GM23248 (cell line): ENCODE data around the gene DGKH. TPM values are rescaled to one million over a fixed set of nuclear protein-coding genes. Genes with fewer than 3 reads are reported as not detected.
"Not testable (repeated sequence)": the region's sequence is repeated elsewhere in the genome, so short reads cannot be mapped to it uniquely, and the experiment has no call there.

Experiments used
- DNase-seq: peaks from one replicate; pipeline ENCODE4 v3.0.0-alpha.2; 2015
- H2AFZ ChIP-seq: fragments of 200-600 bp; sonication (generic); 2 replicates; pipeline ENCODE4 v1.6.1; 2016; ENCODE audit warnings: antibody characterized with exemption
- H3F3A ChIP-seq: fragments of 200-600 bp; sonication (generic); 2 replicates; pipeline ENCODE4 v1.6.1; 2016; ENCODE audit warnings: mild to moderate bottlenecking, antibody characterized with exemption, mixed run types; ENCODE audit not compliant: insufficient read depth
- H3K27ac ChIP-seq: fragments of 200-600 bp; sonication (generic); 2 replicates; pipeline ENCODE4 v1.5.1; 2016; ENCODE audit warnings: mild to moderate bottlenecking
- H3K27me3 ChIP-seq: fragments of 200-600 bp; sonication (generic); replicated peaks from 2 replicates; pipeline ENCODE4 v1.6.1; 2016; ENCODE audit warnings: mild to moderate bottlenecking; ENCODE audit not compliant: insufficient read depth
- H3K36me3 ChIP-seq: fragments of 200-600 bp; sonication (generic); 2 replicates; pipeline ENCODE4 v1.6.1; 2016; ENCODE audit warnings: low read depth, mild to moderate bottlenecking
- H3K4me1 ChIP-seq: fragments of 200-600 bp; sonication (generic); 2 replicates; pipeline ENCODE4 v1.6.1; 2016; ENCODE audit warnings: mild to moderate bottlenecking; ENCODE audit not compliant: insufficient read depth
- H3K4me2 ChIP-seq: fragments of 200-600 bp; sonication (generic); one replicate; pipeline ENCODE4 v1.6.1; 2016; ENCODE audit warnings: mild to moderate bottlenecking; ENCODE audit not compliant: unreplicated experiment
- H3K4me3 ChIP-seq: fragments of 200-600 bp; sonication (generic); 2 replicates; pipeline ENCODE4 v1.5.1; 2016; ENCODE audit warnings: mild to moderate bottlenecking
- H3K79me2 ChIP-seq: fragments of 200-600 bp; sonication (generic); 2 replicates; pipeline ENCODE4 v1.6.1; 2016; ENCODE audit warnings: mild to moderate bottlenecking; ENCODE audit not compliant: insufficient read depth
- H3K9ac ChIP-seq: fragments of 200-600 bp; sonication (generic); 2 replicates; pipeline ENCODE4 v1.6.1; 2016; ENCODE audit warnings: mild to moderate bottlenecking
- H3K9me2 ChIP-seq: fragments of 200-600 bp; sonication (generic); 2 replicates; pipeline ENCODE4 v1.6.1; 2016; ENCODE audit warnings: mixed run types, mild to moderate bottlenecking, moderate library complexity; ENCODE audit not compliant: insufficient read depth
- H3K9me3 ChIP-seq: fragments of 200-600 bp; sonication (generic); one replicate; pipeline ENCODE4 v1.6.1; 2017; ENCODE audit warnings: low read depth
- H4K20me1 ChIP-seq: fragments of 200-600 bp; sonication (generic); 2 replicates; pipeline ENCODE4 v1.6.0; 2016; ENCODE audit not compliant: insufficient read depth
- EZH2 ChIP-seq: fragments of 200-600 bp; sonication (generic); IDR thresholded peaks from 2 replicates; pipeline ENCODE4 v1.6.1; 2018; ENCODE audit warnings: antibody characterized with exemption, mild to moderate bottlenecking; ENCODE audit not compliant: insufficient read depth, poor library complexity, severe bottlenecking
- EZH2phosphoT487 ChIP-seq: fragments of 200-600 bp; sonication (generic); IDR thresholded peaks from 2 replicates; pipeline ENCODE4 v1.6.1; 2018; ENCODE audit warnings: antibody characterized with exemption, moderate library complexity, mild to moderate bottlenecking, low read depth; ENCODE audit not compliant: insufficient read depth
- WGBS, 2 experiments: methylation state at CpG; one replicate each; pipeline ENCODE4 v1.1.6; 2015 to 2017; ENCODE audit warnings: low lambda C conversion rate in 2 of 2, low coverage in 1 of 2; ENCODE audit errors: missing lambda C conversion rate in 2 of 2; 5-methylcytosine and 5-hydroxymethylcytosine counted together
- in situ Hi-C: fragments of 300-500 bp; cut with MboI; formaldehyde crosslinking; loops from 2 replicates; pipeline ENCODE4 v1.15.0; 2020
- polyA plus RNA-seq: library from polyadenylated mRNA; unstranded; fragments of >200 nt; fragmentation: Nextera tagmentation; extraction: Ambion mirVana; gene quantifications from 2 replicates; pipeline ENCODE4 v1.2.1, GENCODE V29; 2016
- total RNA-seq: library from RNA; depleted of rRNA; stranded (reverse); fragments of >200 nt; shearing (Covaris generic); gene quantifications from 2 replicates; pipeline ENCODE4 v1.2.3, GENCODE V29; 2014

DGKH gene
- total and polyA plus RNA-seq, 2 experiments from 2014 or later, result 1.4 to 7.1 TPM

DNA sequence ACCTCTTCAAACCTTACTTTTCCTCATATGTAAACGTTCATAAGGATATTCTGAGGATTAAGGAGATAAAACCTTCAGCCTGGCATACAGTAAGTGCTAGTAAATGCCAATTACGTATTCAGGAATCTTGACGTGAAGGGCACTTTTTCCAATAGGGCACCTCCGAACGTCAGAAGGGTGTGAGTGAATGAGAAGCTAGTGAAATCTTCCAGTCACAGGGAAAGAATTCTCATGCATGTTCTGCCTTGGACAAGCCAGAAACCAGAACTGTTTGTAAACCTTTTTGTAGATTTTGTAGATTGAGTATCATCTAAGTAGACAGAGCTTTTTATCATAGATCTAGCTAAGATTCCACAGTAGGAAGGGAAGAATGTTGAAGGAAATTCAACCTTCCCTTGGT, 16.5 kb downstream of the DGKH start:
- Histone ChIP-seq H3K9ac (no peak overlapping the region), H3F3A (peaks cover 22% of the 10 kb centered on the region; the same call in 1 of the 2 replicates), H3K4me2 (peak overlapping the region; percentile 8), H3K27ac (peak overlapping the region; percentile 12; the same call in 1 of the 2 replicates), H3K4me1 (peaks cover 35% of the 10 kb centered on the region), H3K79me2 (peaks cover 44% of the 10 kb centered on the region), H3K9me3 (no peaks in the 10 kb centered on the region), H3K9me2 (no peaks in the 10 kb centered on the region), H3K27me3 (no peaks in the 10 kb centered on the region), H3K4me3 (no peak overlapping the region), H4K20me1 (no peaks in the 10 kb centered on the region), H3K36me3 (no peaks in the 10 kb centered on the region), H2AFZ (no peak overlapping the region)
- TF ChIP-seq EZH2phosphoT487 (no peak), EZH2 (no peak)
- WGBS, 2 experiments, result 73 to 75% methylated on average over 5 of the region's 5 CpGs
- in situ Hi-C loops, result no loop called here
- DNase-seq, result no peak

DNA sequence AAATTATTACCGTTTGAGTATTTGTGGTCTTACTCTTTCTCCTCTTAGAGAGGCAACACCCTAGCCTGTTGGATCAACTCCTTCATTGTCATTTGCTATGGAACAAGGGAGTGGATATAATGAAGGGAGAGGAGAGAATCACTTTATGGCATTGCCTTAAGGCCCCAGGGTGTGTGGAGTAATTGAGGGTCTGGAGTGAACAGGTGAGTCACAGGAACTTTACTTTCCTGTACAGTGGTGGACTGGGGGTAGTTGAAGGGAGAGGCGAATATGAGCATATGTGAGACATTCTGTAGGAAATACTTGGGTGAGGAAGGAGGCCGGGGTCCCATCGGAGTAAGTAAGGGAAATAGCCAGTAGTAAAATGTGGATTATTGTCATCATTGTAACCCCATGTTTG, 17.0 kb downstream of the DGKH start:
- Histone ChIP-seq H3K79me2 (peaks cover 40% of the 10 kb centered on the region), H3K27ac (peak overlapping the region; percentile 12; the same call in 1 of the 2 replicates), H3K36me3 (no peaks in the 10 kb centered on the region), H3F3A (peaks cover 22% of the 10 kb centered on the region; the same call in 1 of the 2 replicates), H4K20me1 (no peaks in the 10 kb centered on the region), H2AFZ (no peak overlapping the region), H3K4me1 (peaks cover 35% of the 10 kb centered on the region), H3K9ac (no peak overlapping the region), H3K9me2 (no peaks in the 10 kb centered on the region), H3K9me3 (no peaks in the 10 kb centered on the region), H3K4me3 (no peak overlapping the region), H3K27me3 (no peaks in the 10 kb centered on the region), H3K4me2 (peak overlapping the region; percentile 16)
- DNase-seq, result no peak
- TF ChIP-seq EZH2 (no peak), EZH2phosphoT487 (no peak)
- in situ Hi-C loops, result no loop called here
- WGBS, 2 experiments, result 94 to 99% methylated on average over 4 of the region's 4 CpGs

- no peaks in the 10 kb centered on the region for H3K27me3 ChIP-seq
- DNase-seq, result peak; percentile 90
- in situ Hi-C loops, result no loop called here
- peaks cover 22% of the 10 kb centered on the region; the same call in 1 of the 2 replicates for H3F3A ChIP-seq
- no peaks in the 10 kb centered on the region for H3K9me3 ChIP-seq
- no peaks in the 10 kb centered on the region for H3K9me2 ChIP-seq
- H3K36me3 ChIP-seq, result no peaks in the 10 kb centered on the region
- TF ChIP-seq EZH2phosphoT487, result no peak
- TF ChIP-seq EZH2, result no peak
- H2AFZ ChIP-seq, result no peak overlapping the region
- H3K9ac ChIP-seq, result peak overlapping the region; percentile 33; the same call in 1 of the 2 replicates
- H3K4me3 ChIP-seq, result no peak overlapping the region
- 13 to 19% methylated on average over 5 of the region's 5 CpGs for WGBS, 2 experiments
- no peaks in the 10 kb centered on the region for H4K20me1 ChIP-seq
- H3K4me2 ChIP-seq, result peak overlapping the region; percentile 23
- peaks cover 29% of the 10 kb centered on the region for H3K79me2 ChIP-seq
- H3K27ac ChIP-seq, result peak overlapping the region; percentile 70
- H3K4me1 ChIP-seq, result peaks cover 35% of the 10 kb centered on the region
Observed at GRCh38 chr13:42066542-42066941, 18.1 kb downstream of the DGKH start.

- no peaks in the 10 kb centered on the region for H3K9me3 ChIP-seq
- DNase-seq, result no peak
- TF ChIP-seq EZH2phosphoT487 (no peak), EZH2 (no peak)
- in situ Hi-C loops, result no loop called here
- H3K36me3 ChIP-seq, result no peaks in the 10 kb centered on the region
- no peaks in the 10 kb centered on the region for H3K27me3 ChIP-seq
- H3K79me2 ChIP-seq, result peaks cover 15% of the 10 kb centered on the region
- no peak overlapping the region for H3K27ac ChIP-seq
- peaks cover 22% of the 10 kb centered on the region; the same call in 1 of the 2 replicates for H3F3A ChIP-seq
- no peak overlapping the region for H3K4me3 ChIP-seq
- no peak overlapping the region for H3K9ac ChIP-seq
- H2AFZ ChIP-seq, result no peak overlapping the region
- H3K4me1 ChIP-seq, result peaks cover 35% of the 10 kb centered on the region
- H3K4me2 ChIP-seq, result no peak overlapping the region
- no peaks in the 10 kb centered on the region for H4K20me1 ChIP-seq
- no peaks in the 10 kb centered on the region for H3K9me2 ChIP-seq
- 57 to 65% methylated on average over 3 of the region's 3 CpGs for WGBS, 2 experiments
Observed at GRCh38 chr13:42068886-42069285, 20.4 kb downstream of the DGKH start.

- in situ Hi-C loops, H2AFZ ChIP-seq, H3K27ac ChIP-seq, DNase-seq, H3K9me3 ChIP-seq, H3K36me3 ChIP-seq, H4K20me1 ChIP-seq, H3K4me2 ChIP-seq, H3K27me3 ChIP-seq, H3K9me2 ChIP-seq, H3K4me3 ChIP-seq, H3K9ac ChIP-seq: not testable (repeated sequence)
- Histone ChIP-seq H3K79me2 (peaks cover 26% of the 10 kb centered on the region), H3F3A (peaks cover 13% of the 10 kb centered on the region; the same call in 1 of the 2 replicates), H3K4me1 (peaks cover 19% of the 10 kb centered on the region)
- 92 to 95% methylated on average over 2 of the region's 2 CpGs for WGBS, 2 experiments
Observed at GRCh38 chr13:42070599-42070998, 22.2 kb downstream of the DGKH start.

GRCh38 chr13:42071179-42071578, 22.7 kb downstream of the DGKH start:
- DNase-seq, H3K4me2 ChIP-seq, H3K27me3 ChIP-seq, H4K20me1 ChIP-seq, H3K9ac ChIP-seq, H3K36me3 ChIP-seq, H3K9me3 ChIP-seq, H3K27ac ChIP-seq, H3K9me2 ChIP-seq, H3K4me3 ChIP-seq, H2AFZ ChIP-seq, in situ Hi-C loops: not testable (repeated sequence)
- peaks cover 10% of the 10 kb centered on the region; the same call in 1 of the 2 replicates for H3F3A ChIP-seq
- peaks cover 26% of the 10 kb centered on the region for H3K79me2 ChIP-seq
- WGBS, 2 experiments, result 76 to 79% methylated on average over 4 of the region's 4 CpGs
- peaks cover 15% of the 10 kb centered on the region for H3K4me1 ChIP-seq
